Right lobe of liver (tissue), 6 donors: ENCODE data around the gene PHB1. TPM values are rescaled to one million over a fixed set of nuclear protein-coding genes. Genes with fewer than 3 reads are reported as not detected.

Experiments used
- ATAC-seq, 4 donors: fragments of 200-7000 bp; cut with Tn5 transposase; one replicate each; pipeline ENCODE4 v1.9.1; 2020; ENCODE audit warnings: mild to moderate bottlenecking in 4 of 4, moderate library complexity in 4 of 4
- DNase-seq, 3 donors: peaks; one replicate each; pipeline ENCODE4 v3.0.0-alpha.2; 2020
- H3K27ac ChIP-seq, 3 donors: fragments of 200-600 bp; one replicate each; pipeline ENCODE4 v1.8.0; 2022
- H3K27me3 ChIP-seq, 2 donors: fragments of 200-600 bp; one replicate each; pipeline ENCODE4 v1.8.0; 2022
- H3K36me3 ChIP-seq, 4 donors: fragments of 200-600 bp; sonication (generic) in 1 of 4; one replicate each; pipeline versions ENCODE4 v1.5.1 to v1.8.0; 2017 to 2022; ENCODE audit warnings: control low read depth in 1 of 4
- H3K4me1 ChIP-seq, 4 donors: fragments of 200-600 bp; sonication (generic) in 1 of 4; one replicate each; pipeline versions ENCODE4 v1.5.1 to v1.8.0; 2017 to 2022; ENCODE audit warnings: control low read depth in 1 of 4
- H3K4me3 ChIP-seq, 3 donors: fragments of 200-600 bp; one replicate each; pipeline ENCODE4 v1.8.0; 2022
- H3K9me3 ChIP-seq, 4 donors: fragments of 200-600 bp; sonication (generic) in 1 of 4; one replicate each; pipeline versions ENCODE4 v1.5.1 to v1.8.0; 2017 to 2022; ENCODE audit warnings: control low read depth in 1 of 4
- CTCF ChIP-seq, 4 donors: fragments of 200-600 bp in 3 of 4; fragments of 450-650 bp in 1 of 4; IDR thresholded peaks; one replicate each; pipeline versions ENCODE4 v1.5.1 to v1.8.0; 2016 to 2022; ENCODE audit warnings: antibody characterized with exemption in 4 of 4, mild to moderate bottlenecking in 2 of 4
- POLR2A ChIP-seq: fragments of 450-650 bp; IDR thresholded peaks from one replicate; pipeline ENCODE4 v1.6.1; 2017; ENCODE audit warnings: antibody characterized with exemption, mild to moderate bottlenecking
- WGBS: methylation state at CpG from one replicate; pipeline ENCODE4 v1.1.6; 2018; ENCODE audit warnings: low coverage, low lambda C conversion rate; ENCODE audit not compliant: insufficient coverage; ENCODE audit errors: missing lambda C conversion rate; 5-methylcytosine and 5-hydroxymethylcytosine counted together
- intact Hi-C, 2 donors: fragments of 100-400 bp; cut with DNase I; formaldehyde crosslinking; loops; one replicate each; pipeline versions ENCODE4 v1.11.2 to v1.14.1; 2022
- total RNA-seq, 6 experiments: library from RNA; depleted of rRNA in 2 of 6; stranded (reverse); fragments of >200 nt in 2 of 6; fragmentation: NEBNext Ultra II Directional in 3 of 6; extraction: Animal tissue kit (Norgen Biotek cat#: 25700) in 3 of 6; gene quantifications; one replicate each; pipeline versions ENCODE4 v1.1.0 to v1.2.4, GENCODE V29; 2016 to 2023
- donor health status: DM: no; HTN: yes; CAD: no.
- donor health status: DM: no; HTN: no; CAD: no.
- donor health status: DM: no; HTN: no; CAD: no.
- donor health status: DM: no; HTN: yes; CAD: no.
- donor health status: DM: no; HTN: yes; CAD: no.

The PHB1 gene
- total RNA-seq, 6 experiments from 2014 or later, result 88.5 to 131 (median 102) TPM

- intact Hi-C loops, result loop anchor here in 1 of 2 donors (5.0 kb wide), 1 partner anchor 114 kb away; no protein-coding TSS in a partner anchor
Observed at GRCh38 chr17:49438436-49439278, 24.0 kb upstream of the PHB1 start.

GRCh38 chr17:49437696-49438435 lies 23.2 kb upstream of the PHB1 start:
- H3K9me3 ChIP-seq, result no peaks in the 10 kb centered on the region
- ATAC-seq (no peak), DNase-seq (no peak)
- intact Hi-C loops, result loop anchor here in 1 of 2 donors (5.0 kb wide), 1 partner anchor 114 kb away; no protein-coding TSS in a partner anchor
- no peak overlapping the region for H3K27ac ChIP-seq
- WGBS, result 33% methylated on average over 6 of the region's 7 CpGs
- H3K4me3 ChIP-seq, result no peak overlapping the region
- H3K4me1 ChIP-seq, result peaks cover 0 to 9% (median 0%) of the 10 kb centered on the region in 4 donors
- no peak for TF ChIP-seq POLR2A
- TF ChIP-seq CTCF (IDR thresholded peaks at IDR 0.05), result no peak
- no peaks in the 10 kb centered on the region for H3K27me3 ChIP-seq
- no peaks in the 10 kb centered on the region for H3K36me3 ChIP-seq

More at GRCh38 chr17:49438436-49439278, 24.0 kb upstream of the PHB1 start:
- no peak overlapping the region for H3K4me3 ChIP-seq
- H3K27ac ChIP-seq, result no peak overlapping the region
- no peaks in the 10 kb centered on the region for H3K27me3 ChIP-seq
- H3K36me3 ChIP-seq, result no peaks in the 10 kb centered on the region
- TF ChIP-seq CTCF (IDR thresholded peaks at IDR 0.05) (no peak), POLR2A (no peak)
- DNase-seq (no peak), ATAC-seq (no peak)
- H3K9me3 ChIP-seq, result no peaks in the 10 kb centered on the region
- peaks cover 0 to 9% (median 0%) of the 10 kb centered on the region in 4 donors for H3K4me1 ChIP-seq
- WGBS, result 13% methylated on average over 16 of the region's 30 CpGs

GRCh38 chr17:49436174-49436573 lies 21.5 kb upstream of the PHB1 start:
- WGBS, result 52% methylated on average over 4 of the region's 4 CpGs
- Histone ChIP-seq H3K4me1 (peaks cover 0 to 9% (median 0%) of the 10 kb centered on the region in 4 donors), H3K36me3 (no peaks in the 10 kb centered on the region), H3K27ac (no peak overlapping the region), H3K9me3 (no peaks in the 10 kb centered on the region), H3K4me3 (no peak overlapping the region), H3K27me3 (no peaks in the 10 kb centered on the region)
- no peak for TF ChIP-seq POLR2A
- TF ChIP-seq CTCF (IDR thresholded peaks at IDR 0.05), result no peak
- intact Hi-C loops, result loop anchor here in 1 of 2 donors (5.0 kb wide), 1 partner anchor 116 kb away; no protein-coding TSS in a partner anchor
- DNase-seq (no peak), ATAC-seq (peak in 1 of 4 donors; percentile 26)

- Histone ChIP-seq H3K27ac (no peak overlapping the region), H3K4me1 (peaks cover 0 to 9% (median 0%) of the 10 kb centered on the region in 4 donors), H3K27me3 (no peaks in the 10 kb centered on the region), H3K36me3 (no peaks in the 10 kb centered on the region), H3K4me3 (no peak overlapping the region), H3K9me3 (no peaks in the 10 kb centered on the region)
- intact Hi-C loops, result loop anchor here in 1 of 2 donors (5.0 kb wide), 1 partner anchor 117 kb away; no protein-coding TSS in a partner anchor
- DNase-seq (peak in 1 of 3 donors; percentile 63), ATAC-seq (peak in 2 of 4 donors; percentile 20 to 74)
- 14% methylated on average over 4 of the region's 4 CpGs for WGBS
- TF ChIP-seq POLR2A, result no peak
- TF ChIP-seq CTCF (IDR thresholded peaks at IDR 0.05), result no peak
Observed at GRCh38 chr17:49435671-49436029, 21.0 kb upstream of the PHB1 start.
